GM12892 (cell line): ENCODE results near the gene LGSN.

Experiments
- POLR2A ChIP-seq: IDR thresholded peaks from 2 replicates; pipeline ENCODE4 v1.6.1; 2011; ENCODE audit warnings: low read depth, low read length, control low read depth
- POLR2AphosphoS5 ChIP-seq: IDR thresholded peaks from 2 replicates; pipeline ENCODE4 v1.6.1; 2011; ENCODE audit warnings: low read depth, low read length, control low read depth

DNA sequence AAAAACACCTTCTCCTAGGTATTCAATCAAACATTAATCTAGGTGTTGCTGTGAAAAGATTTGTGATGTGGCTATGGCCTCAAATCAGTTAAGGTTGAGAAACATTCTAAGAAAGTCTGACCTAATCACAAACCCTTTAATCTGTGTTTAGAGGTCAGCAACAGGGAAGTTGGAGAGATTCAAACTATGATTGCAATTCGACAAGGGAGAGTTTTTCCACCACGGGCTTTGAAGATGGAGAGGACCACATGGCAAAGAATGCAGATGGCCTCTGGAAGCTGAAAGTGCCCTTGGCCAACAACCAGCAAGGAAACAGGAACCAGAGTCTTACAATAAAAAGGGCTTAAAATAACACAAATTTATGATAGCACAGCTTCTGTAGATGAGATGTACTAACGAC lies 29.6 kb upstream of the LGSN start:
- TF ChIP-seq POLR2A (no peak), POLR2AphosphoS5 (no peak)
